Measurements from ENCODE around the gene TUB. TPM values are rescaled to one million over a fixed set of nuclear protein-coding genes. Genes with fewer than 3 reads are reported as not detected.

The TUB gene
- total RNA-seq, 2 experiments from 2014 or later: 0.05 to 0.16 TPM

GRCh38 chr11:8033305-8034105, 47.5 kb upstream of the TUB start:
- intact Hi-C loops (cut with micrococcal nuclease): no loop called here
- TF ChIP-seq, protein P1, sequence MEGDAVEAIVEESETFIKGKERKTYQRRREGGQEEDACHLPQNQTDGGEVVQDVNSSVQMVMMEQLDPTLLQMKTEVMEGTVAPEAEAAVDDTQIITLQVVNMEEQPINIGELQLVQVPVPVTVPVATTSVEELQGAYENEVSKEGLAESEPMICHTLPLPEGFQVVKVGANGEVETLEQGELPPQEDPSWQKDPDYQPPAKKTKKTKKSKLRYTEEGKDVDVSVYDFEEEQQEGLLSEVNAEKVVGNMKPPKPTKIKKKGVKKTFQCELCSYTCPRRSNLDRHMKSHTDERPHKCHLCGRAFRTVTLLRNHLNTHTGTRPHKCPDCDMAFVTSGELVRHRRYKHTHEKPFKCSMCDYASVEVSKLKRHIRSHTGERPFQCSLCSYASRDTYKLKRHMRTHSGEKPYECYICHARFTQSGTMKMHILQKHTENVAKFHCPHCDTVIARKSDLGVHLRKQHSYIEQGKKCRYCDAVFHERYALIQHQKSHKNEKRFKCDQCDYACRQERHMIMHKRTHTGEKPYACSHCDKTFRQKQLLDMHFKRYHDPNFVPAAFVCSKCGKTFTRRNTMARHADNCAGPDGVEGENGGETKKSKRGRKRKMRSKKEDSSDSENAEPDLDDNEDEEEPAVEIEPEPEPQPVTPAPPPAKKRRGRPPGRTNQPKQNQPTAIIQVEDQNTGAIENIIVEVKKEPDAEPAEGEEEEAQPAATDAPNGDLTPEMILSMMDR (IDR thresholded peaks at IDR 0.05): peak; percentile 80
- no peak overlapping the region for H3K27ac Mint-ChIP-seq
- peaks cover 15% of the 10 kb centered on the region for H3K27me3 Mint-ChIP-seq
- ChIA-PET POLR2A (interaction anchor here (1.0 kb wide), 1 partner anchor 136 kb away, joined by 3 read pairs; no protein-coding TSS in a partner anchor), CTCF (interaction anchor here (0.7 to 7.7 kb wide), 34 partner anchors 9 to 529 kb away, joined by 3 to 120 read pairs (median 5); no protein-coding TSS in a partner anchor)
- H3K4me3 Mint-ChIP-seq: no peak overlapping the region
- peaks cover 2% of the 10 kb centered on the region for H3K4me1 Mint-ChIP-seq (ENCODE audit: low read depth)
- H3K9me3 Mint-ChIP-seq: no peaks in the 10 kb centered on the region
- peak; percentile 61 for DNase-seq
- H3K36me3 Mint-ChIP-seq (ENCODE audit: low read depth): no peaks in the 10 kb centered on the region
- ATAC-seq: peak; percentile 93

DNA sequence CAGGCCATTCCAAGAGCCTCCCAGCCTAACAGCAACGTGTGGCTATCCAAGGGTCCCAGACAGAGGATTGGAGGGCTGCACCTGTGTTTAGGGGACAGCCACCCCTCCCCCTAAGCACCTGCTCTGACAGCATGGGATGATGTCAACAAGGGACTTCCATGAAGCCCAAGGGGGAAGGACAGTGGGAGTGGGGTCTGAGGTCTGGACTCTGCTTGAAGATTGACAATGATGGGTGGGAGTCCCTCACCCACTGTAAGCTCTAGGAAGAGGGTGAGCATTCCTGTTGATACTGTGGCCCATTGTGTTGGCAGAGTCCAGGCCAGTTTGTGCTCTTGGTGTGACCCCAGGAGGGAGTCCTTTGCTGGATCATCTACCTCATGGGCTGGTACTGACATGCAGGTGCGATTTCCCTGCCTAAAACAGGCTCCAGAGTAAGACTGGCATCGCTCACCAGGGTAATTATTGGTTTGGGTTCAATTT, 46.9 kb upstream of the TUB start:
- POLR2A ChIA-PET: no interaction called here
- intact Hi-C loops (cut with micrococcal nuclease): no loop called here
- Mint-ChIP-seq H3K4me3 (no peak overlapping the region), H3K27ac (no peak overlapping the region), H3K36me3 (ENCODE audit: low read depth) (no peaks in the 10 kb centered on the region), H3K4me1 (ENCODE audit: low read depth) (peaks cover 2% of the 10 kb centered on the region), H3K27me3 (peaks cover 15% of the 10 kb centered on the region), H3K9me3 (no peaks in the 10 kb centered on the region)
- DNase-seq: no peak
- TF ChIP-seq, protein P1 (IDR thresholded peaks at IDR 0.05): no peak
- no peak for ATAC-seq
- CTCF ChIA-PET: interaction anchor here (0.7 to 7.7 kb wide), 22 partner anchors 9 to 528 kb away, joined by 3 to 120 read pairs (median 6); no protein-coding TSS in a partner anchor

DNA sequence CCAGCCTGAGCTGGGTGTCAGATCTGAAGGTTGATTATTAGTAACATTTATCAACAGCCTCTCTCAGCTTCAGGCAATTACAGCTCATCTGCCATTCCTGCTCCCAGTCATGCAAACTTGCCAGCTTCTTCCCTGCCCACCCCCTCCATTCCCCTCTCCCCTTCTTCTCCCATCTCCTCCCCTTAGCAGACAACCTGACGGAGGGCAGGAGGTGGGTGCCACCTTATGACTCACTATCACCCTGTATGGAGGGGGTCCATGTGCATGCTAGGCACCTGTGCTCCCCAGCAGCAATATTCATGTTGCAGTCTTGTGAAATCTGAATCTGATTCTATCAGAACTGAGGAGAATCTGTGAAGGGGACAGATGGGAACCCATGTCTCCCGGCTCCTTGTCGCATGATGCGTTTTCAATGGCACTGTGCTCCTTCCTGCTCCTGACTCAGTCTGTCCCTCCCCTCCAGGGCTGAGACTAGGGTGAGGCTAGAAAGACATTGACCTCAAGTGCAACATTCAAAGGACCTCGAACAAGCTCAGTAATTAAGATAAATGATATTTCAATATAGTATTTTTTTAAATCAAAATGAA, 46.3 kb upstream of the TUB start:
- ChIA-PET CTCF (interaction anchor here (1.3 to 7.7 kb wide), 10 partner anchors 8 to 64 kb away, joined by 3 to 120 read pairs (median 9); no protein-coding TSS in a partner anchor), POLR2A (no interaction called here)
- no peak overlapping the region for H3K4me3 Mint-ChIP-seq
- H3K27me3 Mint-ChIP-seq: peaks cover 15% of the 10 kb centered on the region
- ATAC-seq: no peak
- DNase-seq: no peak
- intact Hi-C loops (cut with micrococcal nuclease): loop anchor here (5.0 kb wide), 1 partner anchor 58 kb away; no protein-coding TSS in a partner anchor
- peaks cover 2% of the 10 kb centered on the region for H3K4me1 Mint-ChIP-seq (ENCODE audit: low read depth)
- H3K27ac Mint-ChIP-seq: no peak overlapping the region
- no peaks in the 10 kb centered on the region for H3K36me3 Mint-ChIP-seq (ENCODE audit: low read depth)
- TF ChIP-seq, protein P1 (IDR thresholded peaks at IDR 0.05): no peak
- no peaks in the 10 kb centered on the region for H3K9me3 Mint-ChIP-seq

DNA sequence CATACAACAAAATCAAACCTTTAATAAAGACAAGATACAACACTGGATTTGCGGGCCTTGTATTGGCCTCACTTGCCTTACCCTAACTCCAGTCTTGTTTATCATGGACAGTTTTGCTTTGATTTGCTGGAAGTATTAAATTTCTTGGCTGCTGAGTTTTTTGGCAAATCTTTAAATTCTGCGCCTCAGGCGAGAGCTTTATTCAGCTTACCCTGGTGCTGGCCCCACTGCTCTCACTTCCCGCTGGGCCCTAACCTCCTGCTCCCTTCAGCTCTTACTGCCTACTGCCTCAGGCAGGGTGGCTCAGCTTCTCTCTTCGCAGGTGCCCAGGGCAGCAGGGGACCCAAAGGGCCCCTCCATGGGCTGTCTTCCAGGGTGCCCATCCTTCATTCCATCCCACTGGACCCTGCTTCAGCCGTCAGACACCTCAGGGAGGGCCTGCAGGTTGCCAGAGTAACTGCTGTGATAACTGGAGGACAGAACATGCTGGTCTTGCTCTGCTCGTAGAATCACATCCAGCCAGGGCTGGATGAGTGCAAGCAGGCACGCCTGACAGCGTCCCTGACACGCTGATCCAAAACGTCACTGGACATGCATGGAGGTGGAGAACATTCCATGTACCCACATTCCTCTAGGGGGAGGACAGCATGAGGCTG, 45.7 kb upstream of the TUB start:
- no peak overlapping the region for H3K4me3 Mint-ChIP-seq
- H3K9me3 Mint-ChIP-seq: no peaks in the 10 kb centered on the region
- TF ChIP-seq, protein P1 (IDR thresholded peaks at IDR 0.05): no peak
- ATAC-seq (no peak), DNase-seq (no peak)
- POLR2A ChIA-PET: no interaction called here
- no peaks in the 10 kb centered on the region for H3K36me3 Mint-ChIP-seq (ENCODE audit: low read depth)
- CTCF ChIA-PET: interaction anchor here (1.4 to 7.7 kb wide), 6 partner anchors 9 to 64 kb away, joined by 3 to 120 read pairs (median 22); no protein-coding TSS in a partner anchor
- intact Hi-C loops (cut with micrococcal nuclease): loop anchor here (5.0 kb wide), 1 partner anchor 57 kb away; no protein-coding TSS in a partner anchor
- peaks cover 2% of the 10 kb centered on the region for H3K4me1 Mint-ChIP-seq (ENCODE audit: low read depth)
- peaks cover 15% of the 10 kb centered on the region for H3K27me3 Mint-ChIP-seq
- no peak overlapping the region for H3K27ac Mint-ChIP-seq

Data from activated CD8-positive, alpha-beta T cell treated with anti-CD3 and anti-CD28 coated beads for 36 hours (primary cell).